ENCODE measurements around the gene RXYLT1. TPM values are rescaled to one million over a fixed set of nuclear protein-coding genes. Genes with fewer than 3 reads are reported as not detected.

Gene RXYLT1
- total RNA-seq, 1 experiment from 2014 or later = 24.8 TPM

DNA sequence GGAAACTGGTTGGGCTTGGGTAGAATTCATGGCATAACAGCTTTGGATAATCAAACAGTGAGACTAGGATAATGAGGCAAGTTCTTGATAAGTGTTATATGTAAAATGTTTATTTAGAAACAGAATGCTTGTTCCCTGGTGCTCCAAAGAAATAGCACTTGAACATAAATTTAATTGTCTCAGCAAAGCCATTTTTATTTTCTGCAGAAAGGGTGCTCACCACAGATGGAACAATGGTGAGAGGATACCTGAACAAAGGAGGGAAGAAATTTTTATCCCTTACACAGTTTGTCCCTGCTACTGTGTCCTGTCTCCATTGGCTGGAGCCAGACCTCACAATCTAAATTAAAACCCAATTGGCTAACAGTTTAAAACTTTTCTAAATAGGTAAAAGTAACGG lies 9.3 kb upstream of the RXYLT1 start:
- Histone ChIP-seq H3K9me3 (replicated peaks) (0 out of 2 replicates have a peak, but pooled peaks cover 2% of the 10 kb centered on the region), H3K36me3 (no peaks in the 10 kb centered on the region), H3K4me1 (replicated peaks) (no peaks in the 10 kb centered on the region), H3K4me3 (no peak overlapping the region), H3K27me3 (replicated peaks) (no peaks in the 10 kb centered on the region; the same call in 1 of the 2 replicates), H3K27ac (no peak overlapping the region)
- no peak for DNase-seq (ENCODE audit: low read depth in 1 of 2, low spot score in 2 of 2)

GRCh38 chr12:63777340-63777739 lies 2.4 kb upstream of the RXYLT1 start:
- no peaks in the 10 kb centered on the region for H3K9me3 ChIP-seq (replicated peaks)
- H3K4me1 ChIP-seq (replicated peaks) = 0 out of 2 replicates have a peak, but pooled peaks cover 4% of the 10 kb centered on the region
- DNase-seq (ENCODE audit: low read depth in 1 of 2, low spot score in 2 of 2) = no peak
- no peak overlapping the region for H3K27ac ChIP-seq
- H3K27me3 ChIP-seq (replicated peaks) = no peaks in the 10 kb centered on the region
- H3K36me3 ChIP-seq = peaks cover 15% of the 10 kb centered on the region
- no peak overlapping the region for H3K4me3 ChIP-seq

- H3K9me3 ChIP-seq (replicated peaks) = no peaks in the 10 kb centered on the region
- 0 out of 2 replicates have a peak, but pooled peaks cover 4% of the 10 kb centered on the region for H3K4me1 ChIP-seq (replicated peaks)
- no peak for DNase-seq (ENCODE audit: low read depth in 1 of 2, low spot score in 2 of 2)
- H3K27ac ChIP-seq = no peak overlapping the region
- no peak overlapping the region for H3K4me3 ChIP-seq
- no peaks in the 10 kb centered on the region; the same call in 1 of the 2 replicates for H3K27me3 ChIP-seq (replicated peaks)
- H3K36me3 ChIP-seq = peaks cover 44% of the 10 kb centered on the region
Observed at GRCh38 chr12:63782466-63782865, 2.8 kb downstream of the RXYLT1 start.

DNA sequence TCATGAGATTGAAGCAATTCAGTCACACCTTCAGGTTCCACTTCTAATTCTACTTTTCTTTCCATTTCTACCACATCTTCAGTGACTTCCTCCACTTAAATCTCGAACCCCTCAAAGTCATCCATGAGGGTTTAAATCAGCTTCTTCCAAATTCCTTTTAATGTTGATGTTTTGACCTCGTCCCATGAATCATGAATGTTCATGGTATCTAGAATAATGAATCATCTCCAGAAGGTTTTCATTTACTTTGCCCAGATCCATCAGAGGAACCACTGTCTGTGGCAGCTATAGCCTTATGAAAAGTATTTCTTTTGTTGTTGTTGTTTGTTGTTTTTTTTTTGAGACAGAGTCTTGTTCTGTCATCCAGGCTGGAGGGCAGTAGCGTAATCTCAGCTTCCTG lies 7.6 kb downstream of the RXYLT1 start:
- Histone ChIP-seq H3K36me3 (peaks cover 66% of the 10 kb centered on the region), H3K9me3 (replicated peaks) (no peaks in the 10 kb centered on the region), H3K27ac (no peak overlapping the region), H3K4me1 (replicated peaks) (no peaks in the 10 kb centered on the region), H3K4me3 (no peak overlapping the region), H3K27me3 (replicated peaks) (no peaks in the 10 kb centered on the region; the same call in 1 of the 2 replicates)
- no peak for DNase-seq (ENCODE audit: low read depth in 1 of 2, low spot score in 2 of 2)

DNA sequence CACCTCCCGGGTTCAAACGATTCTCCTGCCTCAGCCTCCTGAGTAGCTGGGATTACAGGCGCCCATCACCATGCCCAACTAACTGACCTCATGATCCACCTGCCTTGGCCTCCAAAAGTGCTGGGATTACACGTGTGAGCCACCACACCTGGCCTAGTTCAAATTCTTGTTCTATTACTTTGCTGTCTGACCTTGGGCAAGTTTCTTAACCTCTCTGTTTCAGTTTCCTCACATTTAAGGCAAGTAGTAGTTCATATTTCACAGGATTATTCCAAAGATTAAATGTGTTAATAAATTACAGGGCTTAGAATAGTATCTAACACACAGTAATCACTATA lies 10.9 kb downstream of the RXYLT1 start:
- Histone ChIP-seq H3K27ac (no peak overlapping the region), H3K4me1 (replicated peaks) (no peaks in the 10 kb centered on the region), H3K27me3 (replicated peaks) (no peaks in the 10 kb centered on the region), H3K9me3 (replicated peaks) (no peaks in the 10 kb centered on the region), H3K4me3 (no peak overlapping the region), H3K36me3 (peaks cover 48% of the 10 kb centered on the region)
- no peak for DNase-seq (ENCODE audit: low read depth in 1 of 2, low spot score in 2 of 2)

GRCh38 chr12:63792338-63792737 lies 12.6 kb downstream of the RXYLT1 start:
- Histone ChIP-seq H3K36me3 (peaks cover 44% of the 10 kb centered on the region), H3K27ac (no peak overlapping the region), H3K4me1 (replicated peaks) (no peaks in the 10 kb centered on the region), H3K9me3 (replicated peaks) (no peaks in the 10 kb centered on the region), H3K4me3 (no peak overlapping the region), H3K27me3 (replicated peaks) (no peaks in the 10 kb centered on the region)
- DNase-seq (ENCODE audit: low read depth in 1 of 2, low spot score in 2 of 2) = no peak

GRCh38 chr12:63795032-63795687 lies 15.5 kb downstream of the RXYLT1 start:
- no peak for DNase-seq (ENCODE audit: low read depth in 1 of 2, low spot score in 2 of 2)
- Histone ChIP-seq H3K4me1 (replicated peaks) (no peaks in the 10 kb centered on the region), H3K4me3 (no peak overlapping the region)

GRCh38 chr12:63795944-63796343 lies 16.2 kb downstream of the RXYLT1 start:
- Histone ChIP-seq H3K27ac (no peak overlapping the region), H3K9me3 (replicated peaks) (no peaks in the 10 kb centered on the region), H3K4me1 (replicated peaks) (no peaks in the 10 kb centered on the region), H3K27me3 (replicated peaks) (no peaks in the 10 kb centered on the region), H3K36me3 (peaks cover 14% of the 10 kb centered on the region; the same call in 1 of the 2 replicates), H3K4me3 (no peak overlapping the region)
- DNase-seq (ENCODE audit: low read depth in 1 of 2, low spot score in 2 of 2) = no peak

More at GRCh38 chr12:63795032-63795687, 15.5 kb downstream of the RXYLT1 start:
- no peak overlapping the region for H3K27ac ChIP-seq
- peaks cover 20% of the 10 kb centered on the region for H3K36me3 ChIP-seq
- H3K9me3 ChIP-seq (replicated peaks) = no peaks in the 10 kb centered on the region
- H3K27me3 ChIP-seq (replicated peaks) = no peaks in the 10 kb centered on the region

GRCh38 chr12:63802012-63802608 lies 22.4 kb downstream of the RXYLT1 start:
- peak in 1 of 2 experiments; percentile 12 for DNase-seq (ENCODE audit: low read depth in 1 of 2, low spot score in 2 of 2)
- Histone ChIP-seq H3K9me3 (replicated peaks) (no peaks in the 10 kb centered on the region), H3K4me3 (no peak overlapping the region), H3K4me1 (replicated peaks) (no peaks in the 10 kb centered on the region), H3K27ac (no peak overlapping the region), H3K36me3 (no peaks in the 10 kb centered on the region), H3K27me3 (replicated peaks) (no peaks in the 10 kb centered on the region)

- H3K4me1 ChIP-seq (replicated peaks) = no peaks in the 10 kb centered on the region
- no peaks in the 10 kb centered on the region for H3K9me3 ChIP-seq (replicated peaks)
- no peak for DNase-seq (ENCODE audit: low read depth in 1 of 2, low spot score in 2 of 2)
- H3K27me3 ChIP-seq (replicated peaks) = no peaks in the 10 kb centered on the region
- no peaks in the 10 kb centered on the region; the same call in 1 of the 2 replicates for H3K36me3 ChIP-seq
- H3K27ac ChIP-seq = no peak overlapping the region
- no peak overlapping the region for H3K4me3 ChIP-seq
Observed at GRCh38 chr12:63804746-63805145, 25.0 kb downstream of the RXYLT1 start.

DNA sequence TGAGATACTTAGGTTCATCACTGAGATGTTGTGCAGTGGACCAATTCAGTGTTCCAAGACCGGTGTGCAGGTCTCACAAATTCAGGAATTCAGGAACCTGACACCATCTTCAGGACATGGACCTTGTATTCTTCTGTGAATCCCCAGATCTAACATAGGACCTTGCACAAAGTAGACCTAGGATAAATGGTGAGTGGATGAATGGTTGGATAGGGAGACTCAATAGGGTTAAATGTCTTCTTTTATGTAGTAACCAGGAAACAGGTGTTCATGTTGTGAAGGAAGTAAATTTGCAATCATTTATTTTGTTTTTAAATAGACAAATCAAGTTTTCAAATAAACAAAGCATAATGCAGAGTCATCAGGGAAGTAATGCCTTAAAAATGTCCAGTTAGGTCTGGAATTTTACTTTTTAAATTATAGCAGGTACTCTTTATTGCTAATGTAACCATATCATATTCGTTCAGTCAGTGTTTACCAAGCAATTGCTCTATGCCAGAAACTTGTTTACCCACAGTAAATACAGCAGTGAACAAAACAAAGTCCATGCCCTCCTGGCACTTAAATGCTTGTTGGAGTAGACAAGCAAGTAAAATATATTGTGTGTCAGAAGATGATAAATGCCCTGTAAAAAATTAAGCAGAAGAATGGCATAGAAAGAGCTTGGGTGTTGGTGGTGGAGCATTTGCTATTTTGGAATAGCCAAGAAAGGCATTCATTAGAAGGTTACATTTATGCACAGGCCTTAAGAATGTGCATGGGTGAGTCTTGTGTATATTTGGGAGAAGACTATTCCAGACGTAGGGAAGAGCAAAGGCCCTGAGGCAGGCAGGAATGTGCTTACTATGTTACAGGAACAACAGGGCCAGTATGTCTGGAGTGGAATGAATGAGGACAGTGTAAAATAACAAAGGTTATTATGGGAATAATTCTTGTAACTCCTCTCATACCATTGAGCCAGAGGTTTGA lies 26.3 kb downstream of the RXYLT1 start:
- no peaks in the 10 kb centered on the region for H3K9me3 ChIP-seq (replicated peaks)
- H3K27me3 ChIP-seq (replicated peaks) = no peaks in the 10 kb centered on the region
- H3K36me3 ChIP-seq = no peaks in the 10 kb centered on the region; the same call in 1 of the 2 replicates
- no peaks in the 10 kb centered on the region for H3K4me1 ChIP-seq (replicated peaks)
- H3K27ac ChIP-seq = no peak overlapping the region
- DNase-seq (ENCODE audit: low read depth in 1 of 2, low spot score in 2 of 2) = no peak
- H3K4me3 ChIP-seq = no peak overlapping the region

GRCh38 chr12:63808631-63809030 lies 28.9 kb downstream of the RXYLT1 start:
- no peak for DNase-seq (ENCODE audit: low read depth in 1 of 2, low spot score in 2 of 2)
- Histone ChIP-seq H3K27ac (no peak overlapping the region), H3K27me3 (replicated peaks) (no peaks in the 10 kb centered on the region), H3K4me1 (replicated peaks) (no peaks in the 10 kb centered on the region), H3K4me3 (no peak overlapping the region), H3K9me3 (replicated peaks) (no peaks in the 10 kb centered on the region), H3K36me3 (no peaks in the 10 kb centered on the region; the same call in 1 of the 2 replicates)

DNA sequence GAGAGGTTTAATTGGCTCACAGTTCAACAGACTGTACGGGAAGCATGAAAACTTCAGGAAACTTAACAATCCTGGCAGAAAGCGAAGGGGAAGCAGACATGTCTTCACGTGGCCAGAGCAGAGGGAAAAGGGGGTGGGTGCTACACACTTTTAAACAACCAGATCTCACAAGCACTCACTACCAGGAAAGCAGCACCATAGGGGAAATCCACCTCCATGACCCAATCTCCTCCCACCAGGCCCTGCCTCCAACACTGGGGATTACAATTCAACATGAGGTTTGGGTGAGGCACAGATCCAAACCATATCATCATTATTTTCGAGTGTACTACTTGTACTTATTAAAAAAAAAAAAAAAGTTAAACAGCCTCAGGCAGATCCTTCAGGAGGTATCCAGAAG lies 29.9 kb downstream of the RXYLT1 start:
- Histone ChIP-seq H3K9me3 (replicated peaks) (no peaks in the 10 kb centered on the region), H3K27me3 (replicated peaks) (no peaks in the 10 kb centered on the region), H3K27ac (no peak overlapping the region), H3K4me1 (replicated peaks) (no peaks in the 10 kb centered on the region), H3K36me3 (no peaks in the 10 kb centered on the region; the same call in 1 of the 2 replicates), H3K4me3 (no peak overlapping the region)
- DNase-seq (ENCODE audit: low read depth in 1 of 2, low spot score in 2 of 2) = no peak

DNA sequence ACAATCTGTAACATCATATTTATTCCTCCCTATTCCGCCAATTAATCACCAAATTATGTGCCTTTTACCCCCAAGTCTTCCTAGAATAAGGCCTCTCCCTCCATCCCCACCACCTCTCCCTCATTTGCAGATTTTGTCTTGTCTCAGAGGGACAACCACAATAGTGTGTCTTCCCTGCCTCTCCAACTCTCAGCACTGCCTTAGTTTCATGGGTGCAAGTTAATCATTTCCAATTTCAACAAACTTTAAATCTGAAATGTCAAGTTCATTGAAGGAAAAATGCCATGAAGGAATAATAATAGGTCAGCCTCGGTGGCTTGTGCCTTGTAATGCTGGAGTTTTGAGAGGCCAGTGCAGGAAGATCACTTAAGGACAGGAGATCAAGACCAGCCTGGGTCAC lies 31.6 kb downstream of the RXYLT1 start:
- no peak for DNase-seq (ENCODE audit: low read depth in 1 of 2, low spot score in 2 of 2)

More for the DNA sequence above, 31.6 kb downstream of the RXYLT1 start:
- H3K27me3 ChIP-seq (replicated peaks) = no peaks in the 10 kb centered on the region
- H3K9me3 ChIP-seq (replicated peaks) = no peaks in the 10 kb centered on the region
- no peak overlapping the region for H3K4me3 ChIP-seq
- no peaks in the 10 kb centered on the region; the same call in 1 of the 2 replicates for H3K36me3 ChIP-seq
- no peak overlapping the region for H3K27ac ChIP-seq
- H3K4me1 ChIP-seq (replicated peaks) = no peaks in the 10 kb centered on the region
